IMR-90 (cell line): ENCODE data around the gene CADM4. TPM values are rescaled to one million over a fixed set of nuclear protein-coding genes. Genes with fewer than 3 reads are reported as not detected.
"Not testable (repeated sequence)": the region's sequence is repeated elsewhere in the genome, so short reads cannot be mapped to it uniquely, and the experiment has no call there.

Experiments used
- ATAC-seq: fragments of 200-7000 bp; cut with Tn5 transposase; 2 replicates; pipeline ENCODE4 v1.9.1; 2020; ENCODE audit warnings: low read depth, mild to moderate bottlenecking, moderate library complexity
- BruUV-seq: library from RNA; stranded (reverse); fragments of 400-500 nt; replicated peaks from 2 replicates; lab custom pipeline; 2021; lab: Mats Ljungman, UMichigan
- CTCF ChIA-PET: fragments of 300-600 bp; formaldehyde crosslinking; extraction: SDS; loops from one replicate; lab custom pipeline; 2021; ENCODE audit warnings: antibody characterized with exemption; lab: Yijun Ruan, JAX
- POLR2A ChIA-PET: fragments of 300-600 bp; sonication (Branson Sonifier 250); formaldehyde crosslinking; loops from one replicate; lab custom pipeline; 2022; ENCODE audit warnings: antibody characterized with exemption; ENCODE audit not compliant: unreplicated experiment; lab: Charles Lee
- DNase-seq: peaks from one replicate; pipeline ENCODE4 v3.0.0; 2013
- H2AFZ ChIP-seq: replicated peaks from 2 replicates; pipeline ENCODE3; 2013; ENCODE audit warnings: low read length, mild to moderate bottlenecking; ENCODE audit not compliant: poor library complexity
- H2AK5ac ChIP-seq: 2 replicates; pipeline ENCODE4 v1.6.1; 2013; ENCODE audit warnings: low read depth, low read length, inconsistent platforms
- H2AK9ac ChIP-seq: replicated peaks from 2 replicates; pipeline ENCODE3; 2013; ENCODE audit warnings: mild to moderate bottlenecking, low read depth, low read length, moderate library complexity; ENCODE audit not compliant: poor library complexity
- H2BK120ac ChIP-seq: 2 replicates; pipeline ENCODE4 v1.6.1; 2013; ENCODE audit warnings: low read depth, low read length, inconsistent platforms
- H2BK15ac ChIP-seq: 3 replicates; pipeline ENCODE4 v1.6.1; 2013; ENCODE audit warnings: low read depth, low read length, inconsistent platforms
- H2BK20ac ChIP-seq: 2 replicates; pipeline ENCODE4 v1.6.1; 2013; ENCODE audit warnings: low read depth, mild to moderate bottlenecking, inconsistent platforms, low read length, moderate library complexity
- H2BK5ac ChIP-seq: 2 replicates; pipeline ENCODE4 v1.6.1; 2013; ENCODE audit warnings: mild to moderate bottlenecking, low read depth, low read length, inconsistent platforms; ENCODE audit not compliant: poor library complexity, severe bottlenecking
- H3K14ac ChIP-seq: replicated peaks from 2 replicates; pipeline ENCODE4 v1.6.1; 2013; ENCODE audit warnings: low read depth, low read length, inconsistent platforms
- H3K18ac ChIP-seq: 2 replicates; pipeline ENCODE4 v1.6.1; 2013; ENCODE audit warnings: low read depth, low read length, control low read depth
- H3K23ac ChIP-seq: 2 replicates; pipeline ENCODE4 v1.6.1; 2013; ENCODE audit warnings: low read depth, low read length, inconsistent platforms
- H3K27ac ChIP-seq: 2 replicates; pipeline ENCODE4 v1.5.1; 2013; ENCODE audit warnings: mild to moderate bottlenecking, control low read depth, low read length; ENCODE audit not compliant: insufficient read depth
- H3K27me3 ChIP-seq: 2 replicates; pipeline ENCODE4 v1.6.1; 2013; ENCODE audit warnings: low read length; ENCODE audit not compliant: control insufficient read depth, insufficient read depth
- H3K36me3 ChIP-seq: 2 replicates; pipeline ENCODE4 v1.6.1; 2013; ENCODE audit warnings: low read length, mixed read lengths; ENCODE audit not compliant: control insufficient read depth, insufficient read depth
- H3K4ac ChIP-seq: 2 replicates; pipeline ENCODE4 v1.6.1; 2013; ENCODE audit warnings: low read depth, low read length, inconsistent platforms
- H3K4me1 ChIP-seq: 2 replicates; pipeline ENCODE4 v1.6.1; 2013; ENCODE audit warnings: low read length, mixed read lengths; ENCODE audit not compliant: control insufficient read depth, insufficient read depth
- H3K4me2 ChIP-seq: 2 replicates; pipeline ENCODE4 v1.6.1; 2013; ENCODE audit warnings: low read depth, mild to moderate bottlenecking, control low read depth, low read length, moderate library complexity
- H3K4me3 ChIP-seq: 2 replicates; pipeline ENCODE4 v1.5.1; 2013; ENCODE audit warnings: low read depth, mild to moderate bottlenecking, control low read depth, low read length, moderate library complexity; ENCODE audit not compliant: insufficient read depth
- H3K56ac ChIP-seq: 2 replicates; pipeline ENCODE4 v1.6.1; 2013; ENCODE audit warnings: low read length, inconsistent platforms; ENCODE audit not compliant: insufficient read depth; ENCODE audit errors: extremely low read depth
- H3K79me1 ChIP-seq, 2 experiments: 2 replicates each; pipeline ENCODE4 v1.6.1; 2013; ENCODE audit warnings: low read length in 2 of 2, inconsistent platforms in 1 of 2, low read depth in 1 of 2
- H3K9ac ChIP-seq: 2 replicates; pipeline ENCODE4 v1.6.1; 2013; ENCODE audit warnings: low read depth, low read length, control low read depth
- H3K9me1 ChIP-seq: 2 replicates; pipeline ENCODE4 v1.6.1; 2013; ENCODE audit warnings: low read length, inconsistent platforms; ENCODE audit not compliant: insufficient read depth
- H3K9me3 ChIP-seq: 2 replicates; pipeline ENCODE4 v1.6.1; 2013; ENCODE audit warnings: low read length; ENCODE audit not compliant: control insufficient read depth, insufficient read depth
- H4K20me1 ChIP-seq: 2 replicates; pipeline ENCODE4 v1.6.1; 2013; ENCODE audit warnings: low read length, inconsistent platforms; ENCODE audit not compliant: insufficient read depth
- H4K5ac ChIP-seq: 2 replicates; pipeline ENCODE4 v1.6.1; 2013; ENCODE audit warnings: mild to moderate bottlenecking, low read depth, low read length, control low read depth
- H4K8ac ChIP-seq, 2 experiments: 2 replicates each; pipeline ENCODE4 v1.6.1; 2013; ENCODE audit warnings: low read depth in 2 of 2, low read length in 2 of 2, control low read depth in 1 of 2, inconsistent platforms in 1 of 2
- H4K91ac ChIP-seq: 2 replicates; pipeline ENCODE4 v1.6.1; 2013; ENCODE audit warnings: low read depth, low read length, inconsistent platforms; ENCODE audit not compliant: insufficient read depth
- WGBS, 2 experiments: methylation state at CpG; one replicate each; pipeline versions ENCODE4 v1.1.5 to v1.1.7; 2013; ENCODE audit warnings: missing lambda C conversion rate in 2 of 2; ENCODE audit not compliant: insufficient read length in 1 of 2; ENCODE audit errors: extremely low coverage in 2 of 2; 5-methylcytosine and 5-hydroxymethylcytosine counted together
- dilution Hi-C: fragments of 300-500 bp; cut with HindIII; formaldehyde crosslinking; loops from one replicate; pipeline ENCODE4 v1.14.3; 2018; ENCODE audit warnings: low sequenced_read_pairs; ENCODE audit not compliant: unreplicated experiment
- in situ Hi-C: fragments of 300-500 bp; cut with MboI; formaldehyde crosslinking; loops from 3 replicates; pipeline ENCODE4 v1.14.3; 2019; ENCODE audit warnings: low sequenced_read_pairs, inconsistent platforms, mixed read lengths
- intact Hi-C: fragments of 100-400 bp; cut with micrococcal nuclease; formaldehyde crosslinking; loops from 2 replicates; pipeline ENCODE4 v1.10.0; 2022
- polyA plus RNA-seq, 3 experiments: library from polyadenylated mRNA; depleted of rRNA; stranded (reverse); fragments of >200 nt; gene quantifications; 2 replicates each; pipeline ENCODE4 v1.2.3, GENCODE V29; 2012; ENCODE audit warnings: low replicate concordance in 1 of 3
- total RNA-seq: library from RNA; depleted of rRNA; stranded (reverse); fragments of >200 nt; gene quantifications from 2 replicates; pipeline ENCODE4 v1.2.3, GENCODE V29; 2012

CADM4 gene
- total and polyA plus RNA-seq, 2 of the 4 experiments (the other 2 are of a cell fraction) = 2.0 to 4.9 TPM

DNA sequence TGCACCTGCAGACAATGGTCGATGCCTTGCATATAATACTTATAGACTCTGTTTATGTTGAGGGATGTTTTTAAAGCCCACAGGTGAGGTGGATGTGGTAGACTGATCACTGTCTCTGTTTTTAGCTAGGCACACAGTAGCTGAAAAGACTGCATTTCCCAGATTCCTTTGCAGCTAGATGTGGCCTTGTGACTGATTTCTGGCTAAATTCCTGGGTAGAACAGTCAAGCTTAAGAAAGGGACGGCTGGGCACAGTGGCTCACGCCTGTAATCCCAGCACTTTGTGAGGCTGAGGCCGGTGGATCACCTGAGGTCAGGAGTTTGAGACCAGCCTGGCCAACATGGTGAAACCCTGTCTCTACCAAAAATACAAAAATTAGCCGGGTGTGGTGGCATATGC is 39.3 kb downstream of the CADM4 start:
- H2AFZ ChIP-seq, dilution Hi-C loops, H4K91ac ChIP-seq, H3K14ac ChIP-seq, H2BK20ac ChIP-seq, H3K56ac ChIP-seq, H2BK5ac ChIP-seq, H3K18ac ChIP-seq, H3K9me1 ChIP-seq, H3K27ac ChIP-seq, H3K9ac ChIP-seq, H3K23ac ChIP-seq, DNase-seq, H3K9me3 ChIP-seq, H4K8ac ChIP-seq, H3K27me3 ChIP-seq, H3K4me1 ChIP-seq, H4K20me1 ChIP-seq, H2BK15ac ChIP-seq, H2AK5ac ChIP-seq, H3K4me3 ChIP-seq, ATAC-seq, H3K4me2 ChIP-seq, H2AK9ac ChIP-seq, in situ Hi-C loops, H2BK120ac ChIP-seq, H3K4ac ChIP-seq, BruUV-seq, intact Hi-C loops, H4K5ac ChIP-seq, CTCF ChIA-PET, POLR2A ChIA-PET: not testable (repeated sequence)
- Histone ChIP-seq H3K79me1 (peaks cover 24 to 42% of the 10 kb centered on the region in 2 experiments), H3K36me3 (peaks cover 12% of the 10 kb centered on the region)
- no CpG with 5 or more reads among the region's 5 CpGs for WGBS, 2 experiments
